OCI-LY3 (cell line): Measurements from ENCODE around the gene TTC24.

Experiments
- H2AFZ ChIP-seq: fragments of 200-600, 300-600 bp; shearing (Covaris generic); 2 replicates; pipeline ENCODE4 v1.6.0; 2014; ENCODE audit warnings: antibody characterized with exemption, low read depth, low read length
- H3K27ac ChIP-seq: fragments of 200-600, 300-600 bp; sonication (generic); 2 replicates; pipeline ENCODE4 v1.5.1; 2014; ENCODE audit warnings: mild to moderate bottlenecking, low read length, moderate library complexity, mixed read lengths
- H3K27me3 ChIP-seq: fragments of 200-600, 300-600 bp; sonication (generic); 2 replicates; pipeline ENCODE4 v1.6.1; 2014; ENCODE audit warnings: low read depth, low read length, mixed read lengths
- H3K36me3 ChIP-seq: fragments of 200-600, 300-600 bp; sonication (generic); replicated peaks from 2 replicates; pipeline ENCODE3; 2014; ENCODE audit warnings: low read depth, low read length, mixed read lengths
- H3K4me1 ChIP-seq: fragments of 300-600, 200-600 bp; sonication (generic); 2 replicates; pipeline ENCODE4 v1.6.1; 2014; ENCODE audit warnings: low read length, mixed read lengths
- H3K4me2 ChIP-seq: fragments of 200-600, 300-600 bp; sonication (generic); 2 replicates; pipeline ENCODE4 v1.6.1; 2014; ENCODE audit warnings: low read length, mixed read lengths
- H3K4me3 ChIP-seq: fragments of 300-600, 200-600 bp; sonication (generic); 2 replicates; pipeline ENCODE4 v1.5.1; 2014; ENCODE audit warnings: antibody characterized with exemption, mild to moderate bottlenecking, low read length, moderate library complexity
- H3K79me2 ChIP-seq: fragments of 300-600, 200-600 bp; shearing (Covaris generic); 2 replicates; pipeline ENCODE4 v1.6.1; 2014; ENCODE audit warnings: mild to moderate bottlenecking, low read length, mixed read lengths
- H3K9ac ChIP-seq: fragments of 300-600, 200-600 bp; shearing (Covaris generic); 2 replicates; pipeline ENCODE4 v1.6.0; 2014; ENCODE audit warnings: mild to moderate bottlenecking, low read length, moderate library complexity
- H3K9me3 ChIP-seq: fragments of 200-600, 300-600 bp; shearing (Covaris generic); 2 replicates; pipeline ENCODE4 v1.6.1; 2014; ENCODE audit warnings: low read length, mixed read lengths; ENCODE audit not compliant: insufficient read depth
- H4K20me1 ChIP-seq: fragments of 200-600, 300-600 bp; sonication (generic); 2 replicates; pipeline ENCODE4 v1.6.1; 2016; ENCODE audit warnings: low read length, mixed read lengths; ENCODE audit not compliant: insufficient read depth
- CTCF ChIP-seq: fragments of 200-600, 300-600 bp; sonication (generic); IDR thresholded peaks from 2 replicates; pipeline ENCODE4 v1.5.1; 2014; ENCODE audit warnings: antibody characterized with exemption, low read length, low read depth
- EZH2phosphoT487 ChIP-seq: fragments of 200-600 bp; shearing (Covaris generic); IDR thresholded peaks from 2 replicates; pipeline ENCODE4 v1.6.1; 2018; ENCODE audit warnings: antibody characterized with exemption, mixed run types, low read depth

TTC24 gene

GRCh38 chr1:156593661-156593989, 14.1 kb downstream of the TTC24 start:
- TF ChIP-seq CTCF (no peak), EZH2phosphoT487 (no peak)
- H3K9me3 ChIP-seq = no peaks in the 10 kb centered on the region
- H4K20me1 ChIP-seq = no peaks in the 10 kb centered on the region
- H3K4me2 ChIP-seq = no peak overlapping the region
- H3K4me1 ChIP-seq = peaks cover 17% of the 10 kb centered on the region
- no peak overlapping the region for H2AFZ ChIP-seq
- no peaks in the 10 kb centered on the region for H3K27me3 ChIP-seq
- peaks cover 25% of the 10 kb centered on the region for H3K79me2 ChIP-seq
- H3K36me3 ChIP-seq = peaks cover 58% of the 10 kb centered on the region
- H3K4me3 ChIP-seq = no peak overlapping the region
- H3K27ac ChIP-seq = no peak overlapping the region
- H3K9ac ChIP-seq = no peak overlapping the region

GRCh38 chr1:156594190-156594589, 14.7 kb downstream of the TTC24 start:
- Histone ChIP-seq H4K20me1 (no peaks in the 10 kb centered on the region), H3K27me3 (no peaks in the 10 kb centered on the region), H3K36me3 (peaks cover 61% of the 10 kb centered on the region), H3K27ac (no peak overlapping the region), H3K4me2 (no peak overlapping the region), H3K79me2 (peaks cover 31% of the 10 kb centered on the region), H3K9ac (no peak overlapping the region), H3K4me3 (no peak overlapping the region), H3K4me1 (peaks cover 17% of the 10 kb centered on the region), H2AFZ (no peak overlapping the region), H3K9me3 (no peaks in the 10 kb centered on the region)
- TF ChIP-seq CTCF (no peak), EZH2phosphoT487 (no peak)

GRCh38 chr1:156595016-156595415, 15.5 kb downstream of the TTC24 start:
- TF ChIP-seq EZH2phosphoT487 (no peak), CTCF (no peak)
- no peak overlapping the region for H3K4me2 ChIP-seq
- no peak overlapping the region for H3K4me3 ChIP-seq
- no peak overlapping the region for H3K9ac ChIP-seq
- peaks cover 64% of the 10 kb centered on the region for H3K36me3 ChIP-seq
- H3K4me1 ChIP-seq = peaks cover 24% of the 10 kb centered on the region
- no peaks in the 10 kb centered on the region for H3K27me3 ChIP-seq
- no peaks in the 10 kb centered on the region for H3K9me3 ChIP-seq
- H3K27ac ChIP-seq = no peak overlapping the region
- peaks cover 39% of the 10 kb centered on the region for H3K79me2 ChIP-seq
- no peaks in the 10 kb centered on the region for H4K20me1 ChIP-seq
- H2AFZ ChIP-seq = no peak overlapping the region

- H3K79me2 ChIP-seq = peaks cover 53% of the 10 kb centered on the region
- H3K27me3 ChIP-seq = no peaks in the 10 kb centered on the region
- TF ChIP-seq EZH2phosphoT487 (no peak), CTCF (no peak)
- no peak overlapping the region for H2AFZ ChIP-seq
- H3K4me2 ChIP-seq = no peak overlapping the region
- no peak overlapping the region for H3K4me3 ChIP-seq
- no peak overlapping the region for H3K9ac ChIP-seq
- H3K4me1 ChIP-seq = peaks cover 22% of the 10 kb centered on the region
- H4K20me1 ChIP-seq = no peaks in the 10 kb centered on the region
- H3K9me3 ChIP-seq = no peaks in the 10 kb centered on the region
- H3K27ac ChIP-seq = no peak overlapping the region
- H3K36me3 ChIP-seq = peaks cover 64% of the 10 kb centered on the region
Measured at GRCh38 chr1:156596426-156596825, 16.9 kb downstream of the TTC24 start.
